NOMO-1 treated with dmso at 0.1 percent for 144 hours (cell line): ENCODE data around the gene NOS1AP.
A peak's percentile ranks its signal among the peaks of the same experiment; 100 is the strongest.

Experiments
- DNase-seq: peaks from one replicate; lab custom pipeline; 2025; ENCODE audit not compliant: unreplicated experiment; lab: John Stamatoyannopoulos, UW

Gene NOS1AP

GRCh38 chr1:162380061-162380846 lies 310.8 kb downstream of the NOS1AP start:
- DNase-seq: no peak

DNA sequence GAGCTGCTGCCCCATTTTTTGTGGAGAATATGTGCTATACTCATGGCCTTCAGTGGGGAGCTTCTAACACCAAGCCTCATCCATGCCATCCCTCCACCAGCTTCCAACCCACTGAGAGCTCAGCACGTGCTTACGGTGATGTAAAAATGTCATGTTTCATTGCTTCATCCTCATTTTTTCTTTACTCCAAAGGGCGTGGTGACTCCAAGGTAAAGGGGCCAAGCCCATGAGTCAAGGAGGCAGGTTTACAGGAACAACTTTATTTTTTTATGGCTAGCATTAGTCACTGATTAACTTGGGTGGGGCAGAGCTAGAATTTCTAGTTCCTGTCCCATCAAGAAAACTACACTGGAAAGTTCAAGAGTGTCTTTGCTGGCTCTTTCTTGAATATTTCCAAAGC lies 311.9 kb downstream of the NOS1AP start, which contains the start of gene C1orf226:
TSS of gene C1orf226 (plus strand) at position 346 of the 400 bp plus-strand sequence. CDS start 174 bp downstream, outside the sequence.
- DNase-seq: no peak

DNA sequence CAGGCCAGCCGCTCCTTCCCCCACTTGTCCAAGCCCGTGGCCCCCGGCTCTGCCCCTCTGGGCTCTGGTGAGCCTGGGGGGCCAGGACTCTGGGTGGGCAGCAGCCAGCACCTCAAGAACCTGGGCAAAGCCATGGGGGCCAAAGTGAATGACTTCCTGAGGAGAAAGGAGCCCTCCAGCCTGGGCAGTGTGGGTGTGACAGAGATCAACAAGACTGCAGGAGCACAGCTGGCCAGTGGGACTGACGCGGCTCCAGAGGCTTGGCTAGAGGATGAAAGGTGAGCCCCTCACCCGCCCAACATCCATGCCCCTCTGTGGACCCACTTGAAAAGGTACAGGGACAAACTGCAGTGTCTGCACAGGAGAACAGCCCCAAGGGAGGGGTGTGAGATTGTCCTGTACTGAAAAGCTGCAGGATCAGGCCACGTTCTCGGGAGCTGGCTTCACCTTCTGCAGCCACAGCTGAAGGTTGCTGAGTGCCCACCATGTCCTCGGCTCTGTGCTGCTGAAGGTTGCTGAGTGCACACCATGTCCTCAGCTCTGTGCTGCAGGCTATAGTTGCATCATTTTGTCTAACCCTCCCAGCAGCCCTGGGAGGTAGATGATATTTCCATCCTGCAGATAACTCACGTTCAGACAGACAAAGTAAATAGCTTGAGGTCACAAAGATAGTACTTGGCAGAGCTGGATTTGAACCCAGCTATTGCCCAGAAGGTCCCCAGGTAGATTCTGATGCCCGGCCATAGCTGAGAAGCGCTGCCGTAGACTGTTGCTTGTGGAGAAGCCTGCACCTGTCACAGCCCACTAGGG lies 312.7 kb downstream of the NOS1AP start:
- no peak for DNase-seq

DNA sequence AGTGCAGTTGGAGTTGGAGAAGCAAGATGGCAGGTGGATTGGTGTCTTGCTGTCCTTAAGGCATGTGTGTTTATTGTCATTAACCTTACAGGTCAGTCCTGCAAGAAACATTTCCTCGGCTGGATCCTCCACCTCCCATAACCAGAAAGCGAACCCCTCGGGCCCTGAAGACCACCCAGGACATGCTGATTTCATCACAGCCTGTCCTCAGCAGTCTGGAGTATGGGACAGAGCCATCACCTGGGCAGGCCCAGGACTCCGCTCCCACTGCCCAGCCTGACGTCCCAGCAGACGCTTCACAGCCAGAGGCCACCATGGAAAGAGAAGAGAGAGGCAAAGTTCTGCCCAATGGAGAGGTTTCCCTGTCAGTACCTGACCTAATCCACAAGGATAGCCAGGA lies 313.6 kb downstream of the NOS1AP start:
- no peak for DNase-seq

DNA sequence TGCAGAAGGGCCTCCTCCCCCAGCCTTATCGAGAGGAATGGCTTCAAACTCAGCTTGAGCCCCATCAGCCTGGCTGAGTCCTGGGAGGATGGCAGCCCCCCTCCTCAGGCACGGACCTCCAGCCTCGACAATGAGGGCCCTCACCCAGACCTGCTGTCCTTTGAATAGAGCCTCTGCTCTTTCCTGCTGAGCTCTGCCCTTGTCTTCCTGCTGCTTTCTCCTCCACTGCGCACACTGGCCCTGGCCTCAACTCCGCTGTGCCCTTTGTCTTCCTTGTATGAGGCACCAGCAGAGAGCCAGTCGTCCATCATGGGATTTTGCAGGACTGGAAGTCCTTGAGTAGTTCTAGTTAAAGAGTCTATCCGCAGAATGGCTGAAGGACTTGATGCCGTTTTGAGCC lies 314.0 kb downstream of the NOS1AP start:
- no peak for DNase-seq

- no peak for DNase-seq
Measured at GRCh38 chr1:162384116-162384515, 314.6 kb downstream of the NOS1AP start.

DNA sequence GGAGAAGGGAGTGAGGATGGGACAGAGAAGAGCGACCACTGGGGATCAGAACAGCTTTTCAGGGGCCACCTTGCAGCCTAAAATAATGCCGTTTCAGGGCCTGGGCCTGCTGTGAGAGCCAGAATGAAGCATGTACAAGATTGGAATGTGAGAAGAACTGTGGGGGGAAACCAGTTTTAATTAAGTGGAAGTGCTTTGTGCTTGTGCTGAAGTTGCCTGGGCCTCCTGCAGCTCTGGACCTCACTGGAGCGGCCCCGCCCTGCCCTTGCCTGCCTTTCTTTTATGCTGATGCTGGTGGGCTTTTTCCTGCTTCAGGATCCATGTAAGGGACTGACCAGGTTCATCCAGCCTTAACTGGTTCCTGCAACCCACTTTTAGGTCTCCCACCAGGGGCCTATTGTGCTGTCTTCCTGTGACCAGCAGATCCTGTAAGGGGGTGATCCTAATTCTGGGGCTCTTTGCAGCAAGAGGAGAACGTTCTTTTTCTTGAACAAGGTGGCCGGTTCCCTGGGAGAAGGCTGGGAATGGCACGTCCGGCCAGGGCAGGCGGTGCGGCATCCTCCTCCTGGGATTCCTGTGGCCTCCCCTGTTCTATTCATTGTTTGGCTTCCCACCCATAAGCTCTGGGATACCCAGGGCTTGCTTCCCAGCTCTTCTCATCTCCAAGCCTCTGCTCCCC lies 315.2 kb downstream of the NOS1AP start:
- no peak for DNase-seq

DNA sequence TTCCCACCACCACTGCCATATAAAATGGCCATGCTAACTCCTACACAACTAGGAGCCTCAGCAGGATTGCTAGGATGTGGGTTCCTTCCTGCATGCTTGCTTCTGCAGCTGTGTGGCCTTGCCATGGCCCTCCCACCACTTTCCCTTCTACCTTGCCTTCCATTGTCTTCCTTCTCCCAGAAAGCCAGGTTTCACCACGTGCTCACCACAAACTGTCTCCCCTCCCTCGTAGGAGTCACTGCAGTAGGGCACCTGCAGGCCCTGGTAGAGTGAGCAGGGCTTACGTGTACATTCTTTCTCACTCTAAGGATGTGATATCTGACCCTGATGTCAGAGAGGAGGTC lies 315.8 kb downstream of the NOS1AP start:
- no peak for DNase-seq

- no peak for DNase-seq
Measured at GRCh38 chr1:162385702-162386101, 316.2 kb downstream of the NOS1AP start.

DNA sequence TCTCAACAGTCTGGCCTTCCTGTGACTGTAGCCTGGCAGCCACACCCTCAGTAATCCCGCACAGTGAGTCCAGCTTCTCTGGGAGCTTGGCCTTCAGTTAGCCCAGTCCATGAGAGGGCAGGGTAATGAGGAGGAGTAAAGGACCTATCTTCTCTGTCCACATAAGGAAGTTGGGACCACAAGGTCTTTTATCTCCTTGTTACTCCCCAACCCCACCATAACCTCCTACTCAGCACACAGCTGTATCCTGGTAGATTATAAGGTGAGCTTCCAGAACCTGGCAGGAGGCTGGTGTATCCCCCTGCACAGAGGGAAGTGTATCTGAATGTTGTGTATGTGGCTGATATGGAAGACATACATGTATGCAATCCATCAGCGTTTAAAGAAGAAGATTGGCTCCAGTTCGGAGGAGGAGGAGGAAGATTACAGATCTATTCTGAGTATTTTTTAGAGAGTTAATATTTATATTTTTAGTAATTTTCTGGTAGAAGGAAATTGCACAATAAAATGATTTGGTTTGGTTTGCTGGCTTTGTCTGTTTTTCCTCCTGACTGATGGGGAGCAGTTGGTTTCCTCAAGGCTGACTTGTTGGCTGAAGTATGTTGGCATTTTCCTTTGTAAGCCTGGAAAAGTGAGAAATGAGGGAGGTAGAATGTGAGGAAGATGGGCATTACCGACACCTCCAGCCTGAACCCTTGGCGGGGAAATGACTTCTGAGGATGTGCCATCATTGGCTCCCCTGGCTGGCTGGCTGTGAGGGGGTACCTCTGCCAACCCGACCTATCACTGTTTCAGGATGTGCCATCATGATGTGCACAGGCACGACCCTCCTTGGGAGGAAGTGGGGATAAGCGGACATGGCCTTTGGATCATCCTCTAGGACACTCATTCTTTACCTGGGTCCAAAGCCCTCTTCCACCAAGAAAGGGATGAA lies 317.1 kb downstream of the NOS1AP start:
- DNase-seq: no peak

DNA sequence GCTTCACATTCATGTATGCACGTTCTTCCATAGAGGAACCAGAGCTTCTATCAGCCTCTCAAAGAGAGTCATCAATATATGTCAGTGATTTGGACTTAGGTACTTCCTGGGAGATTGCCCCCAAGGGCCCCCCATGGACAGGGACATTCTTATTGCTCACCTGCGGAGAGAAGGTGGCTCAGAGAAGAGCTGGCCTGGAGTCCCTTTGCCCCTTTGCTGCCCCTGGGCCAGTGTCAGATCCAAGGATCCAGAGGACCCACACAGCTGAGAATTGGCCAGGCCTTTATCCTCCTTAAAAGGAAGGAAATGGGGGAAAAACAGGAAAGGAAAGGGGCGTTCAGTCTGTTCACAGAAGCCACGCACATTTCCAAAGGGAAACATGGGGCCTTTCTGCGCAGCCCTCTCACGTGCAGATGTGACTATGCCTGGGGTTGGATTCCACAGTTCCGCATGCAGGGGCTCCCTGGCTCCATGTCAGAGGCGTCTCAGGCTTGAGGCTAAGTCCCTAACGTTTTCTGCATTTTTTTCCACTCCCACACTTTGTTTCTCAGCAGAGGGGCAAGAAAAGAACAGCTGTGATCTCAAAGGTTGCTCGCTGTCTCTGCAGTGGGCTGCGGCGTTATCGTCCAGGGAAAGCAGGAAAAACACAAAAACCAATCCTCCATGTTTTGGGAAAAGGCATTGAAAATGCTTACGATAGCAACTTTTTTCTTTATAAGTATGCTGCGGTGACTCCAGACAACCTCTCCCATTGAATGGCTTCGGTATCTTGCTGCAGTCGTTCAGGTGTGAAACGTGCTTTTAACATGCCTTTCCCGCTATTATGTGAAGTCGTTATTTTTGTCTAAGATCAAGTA lies 318.0 kb downstream of the NOS1AP start:
- no peak for DNase-seq

GRCh38 chr1:162388083-162388594 lies 318.6 kb downstream of the NOS1AP start:
- no peak for DNase-seq

DNA sequence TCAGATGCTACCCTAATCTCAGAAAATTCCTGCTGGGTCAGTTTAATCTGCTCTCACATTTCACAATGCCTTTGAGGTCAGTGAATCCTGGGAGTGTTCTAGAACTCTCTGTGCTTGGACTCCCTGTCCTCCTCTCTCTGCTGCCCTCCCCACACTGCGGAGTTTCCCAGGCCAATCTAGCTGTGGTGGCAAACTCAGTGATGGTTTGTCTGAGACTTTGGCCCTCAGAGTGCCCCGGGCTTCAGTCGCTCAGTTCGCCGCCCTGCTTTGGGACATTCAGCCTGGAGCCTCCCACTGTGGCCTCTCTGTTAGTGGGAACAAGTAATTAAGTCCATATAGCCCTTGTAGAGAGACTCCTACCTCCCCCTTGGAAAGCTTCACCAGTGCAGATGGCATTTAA lies 319.1 kb downstream of the NOS1AP start:
- no peak for DNase-seq

DNA sequence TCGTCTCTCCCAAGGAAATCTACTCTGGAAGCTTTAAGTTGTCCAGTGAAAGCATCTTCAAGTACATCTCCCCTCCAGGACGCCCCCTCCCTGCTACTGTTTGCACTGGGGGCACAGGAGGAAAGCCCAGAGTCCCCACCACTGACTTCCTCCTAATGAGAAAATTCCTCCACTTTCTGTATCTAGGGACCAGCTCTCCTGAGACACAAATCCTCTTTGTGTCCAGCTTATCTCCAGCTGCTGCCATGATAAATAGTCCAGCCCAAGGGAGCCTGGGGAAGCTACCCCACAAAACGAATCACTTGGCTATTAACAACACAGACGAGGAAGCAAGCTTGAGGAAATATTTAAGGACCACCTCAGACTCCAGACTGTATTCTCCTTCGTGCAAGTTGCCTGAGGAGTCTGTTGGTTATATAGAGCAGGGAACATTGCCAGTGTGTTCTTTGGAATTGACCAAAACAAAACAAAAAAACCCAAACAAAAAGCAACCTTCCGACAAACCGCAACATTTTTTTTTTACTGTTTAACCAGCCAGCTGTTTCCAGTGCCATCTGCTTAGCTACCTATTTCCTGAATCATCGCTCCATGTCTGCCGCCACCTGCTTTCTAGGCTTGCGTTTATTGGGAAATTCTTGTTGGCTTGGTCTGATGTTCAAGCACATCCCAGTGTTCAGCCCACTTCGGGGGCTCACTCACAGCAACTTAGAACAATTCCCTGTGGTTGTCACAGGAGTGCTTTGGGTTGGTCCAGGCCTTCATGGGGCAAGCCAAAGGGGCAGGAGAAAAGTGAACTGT lies 319.7 kb downstream of the NOS1AP start:
- no peak for DNase-seq

- DNase-seq: no peak
Measured at GRCh38 chr1:162389971-162390370, 320.5 kb downstream of the NOS1AP start.

DNA sequence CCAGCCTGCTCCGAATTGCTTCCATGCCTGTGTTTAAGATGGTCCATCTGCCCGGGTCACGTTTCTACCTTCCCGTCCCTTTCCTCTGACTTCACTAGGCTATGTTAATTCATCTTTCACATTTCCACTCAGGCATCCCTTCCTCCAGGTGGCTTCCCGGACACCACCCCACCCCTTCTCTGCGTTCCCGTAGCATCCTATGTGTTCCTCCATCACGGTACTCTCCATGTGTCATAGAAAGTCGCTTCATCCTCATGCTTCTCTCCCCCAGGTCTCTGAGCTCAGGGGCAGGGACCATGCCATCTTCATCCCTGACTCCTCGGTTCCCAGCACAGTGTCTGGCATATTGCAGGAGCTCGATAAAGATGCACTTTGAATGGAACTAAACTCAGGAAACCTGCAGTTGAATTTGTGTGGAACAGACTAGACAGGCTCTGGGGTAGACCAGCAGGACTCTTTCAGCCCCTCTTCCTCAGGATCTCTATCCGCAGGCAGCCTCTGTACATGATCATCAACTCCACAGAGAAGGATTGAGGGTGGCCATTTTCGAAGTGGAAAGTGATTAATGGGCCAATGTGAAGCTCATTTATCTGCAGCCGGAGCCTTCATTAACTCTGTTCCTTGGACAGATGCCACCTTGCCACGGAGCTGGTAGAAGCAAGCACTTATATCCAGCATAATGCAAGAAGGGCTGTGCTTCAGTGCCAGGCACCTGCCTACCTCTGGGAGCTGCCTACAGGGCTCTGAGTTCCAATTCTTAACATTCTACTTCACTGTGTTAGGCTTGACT lies 321.1 kb downstream of the NOS1AP start:
- DNase-seq: no peak

DNA sequence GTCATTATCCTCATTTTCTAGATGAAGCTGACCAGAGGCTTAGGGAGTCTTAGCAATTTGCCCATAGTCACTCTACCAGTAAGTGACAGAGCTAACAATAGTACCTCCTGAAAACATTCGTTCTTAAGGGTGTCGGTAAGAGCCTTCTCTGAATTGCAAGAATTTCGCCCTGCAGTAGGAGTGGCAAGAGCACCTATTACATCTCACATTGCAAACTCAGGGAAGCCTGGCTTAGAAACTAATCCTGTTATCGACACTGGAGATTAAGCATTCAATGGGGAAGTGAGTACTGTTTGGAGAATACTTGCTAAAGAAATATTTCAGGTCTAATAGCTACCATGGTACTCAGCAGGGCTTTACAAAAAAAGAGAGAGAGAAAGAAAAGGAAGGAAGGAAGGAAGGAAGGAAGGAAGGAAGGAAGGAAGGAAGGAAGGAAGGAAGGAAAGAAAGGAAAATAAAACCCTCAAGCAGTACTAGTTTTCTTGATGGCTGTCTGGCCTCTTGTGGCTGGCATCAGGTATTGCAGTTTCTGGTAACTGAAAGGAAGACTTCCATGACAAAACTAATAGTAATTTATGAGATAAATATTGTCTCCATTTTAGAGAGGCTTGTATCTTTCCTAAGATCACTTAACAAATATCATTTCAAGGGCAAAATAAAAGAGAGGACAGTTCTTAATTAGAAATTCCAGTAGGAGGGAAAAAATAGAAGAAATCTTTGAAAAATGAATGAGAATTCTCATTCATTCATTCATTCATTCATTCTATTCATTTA lies 322.5 kb downstream of the NOS1AP start:
- DNase-seq: peak; percentile 27
